WTC11 (cell line): ENCODE results near the gene RBM44. TPM values are rescaled to one million over a fixed set of nuclear protein-coding genes. Genes with fewer than 3 reads are reported as not detected.
A peak's percentile ranks its signal among the peaks of the same experiment; 100 is the strongest.

Experiments used
- ATAC-seq: fragments of 200-7000 bp; cut with Tn5 transposase; 2 replicates; pipeline ENCODE4 v1.10.0; 2021; ENCODE audit warnings: mild to moderate bottlenecking, moderate library complexity
- CTCF ChIA-PET: fragments of 300-600 bp; sonication (Branson Sonifier 250); formaldehyde crosslinking; loops from one replicate; lab custom pipeline; 2021; ENCODE audit warnings: antibody characterized with exemption; lab: Charles Lee
- POLR2A ChIA-PET: fragments of 350-600 bp; sonication (Branson Sonifier 250); formaldehyde crosslinking; loops from one replicate; lab custom pipeline; 2021; ENCODE audit warnings: antibody characterized with exemption; lab: Charles Lee
- DNase-seq: peaks from one replicate; pipeline ENCODE4 v3.0.0; 2021; ENCODE audit warnings: low spot score
- H3K27ac Mint-ChIP-seq: 2 replicates; pipeline ENCODE4 v1.8.0; 2021; ENCODE audit warnings: mixed read lengths
- H3K27me3 Mint-ChIP-seq: 2 replicates; pipeline ENCODE4 v1.8.0; 2021; ENCODE audit warnings: low read depth, mild to moderate bottlenecking, moderate library complexity, mixed read lengths
- H3K36me3 Mint-ChIP-seq: 2 replicates; pipeline ENCODE4 v1.8.0; 2021; ENCODE audit warnings: mixed read lengths
- H3K4me1 Mint-ChIP-seq: 2 replicates; pipeline ENCODE4 v1.8.0; 2022; ENCODE audit warnings: mixed read lengths
- H3K4me3 Mint-ChIP-seq: 2 replicates; pipeline ENCODE4 v1.8.0; 2021; ENCODE audit warnings: mild to moderate bottlenecking, moderate library complexity, mixed read lengths
- H3K9me3 Mint-ChIP-seq: 2 replicates; pipeline ENCODE4 v1.8.0; 2021; ENCODE audit warnings: mixed read lengths
- AFF4 ChIP-seq: sonication (generic); formaldehyde crosslinking; IDR thresholded peaks from 2 replicates; pipeline ENCODE4 v1.8.1; 2023; ENCODE audit warnings: mild to moderate bottlenecking, missing genetic modification reagents, borderline replicate concordance
- ATF3 ChIP-seq: sonication (generic); formaldehyde crosslinking; conservative IDR thresholded peaks from 2 replicates; pipeline ENCODE4 v1.8.1; 2022; ENCODE audit warnings: mild to moderate bottlenecking, missing genetic modification reagents
- ATF6 ChIP-seq: sonication (generic); formaldehyde crosslinking; IDR thresholded peaks from 2 replicates; pipeline ENCODE4 v1.8.1; 2023; ENCODE audit warnings: mild to moderate bottlenecking, missing genetic modification reagents
- ETV6 ChIP-seq: sonication (generic); formaldehyde crosslinking; IDR thresholded peaks from 2 replicates; pipeline ENCODE4 v1.8.1; 2022; ENCODE audit warnings: mild to moderate bottlenecking, missing genetic modification reagents
- GTF2I ChIP-seq: fragments of 250-450 bp; sonication (Bioruptor Pico); conservative IDR thresholded peaks from 2 replicates; pipeline ENCODE4 v1.4.0; 2021; ENCODE audit warnings: mild to moderate bottlenecking
- HMGA2 ChIP-seq: fragments of 250-450 bp; sonication (Bioruptor Pico); IDR thresholded peaks from 2 replicates; pipeline ENCODE4 v1.4.0; 2021; ENCODE audit warnings: mild to moderate bottlenecking, moderate library complexity
- IRF2 ChIP-seq: sonication (generic); formaldehyde crosslinking; IDR thresholded peaks from 2 replicates; pipeline ENCODE4 v1.8.0; 2022; ENCODE audit warnings: low read depth, missing genetic modification reagents, borderline replicate concordance
- JUN ChIP-seq: sonication (generic); formaldehyde crosslinking; IDR thresholded peaks from 2 replicates; pipeline ENCODE4 v1.8.0; 2023; ENCODE audit warnings: mild to moderate bottlenecking, missing genetic modification reagents
- RORB ChIP-seq: fragments of 250-450 bp; sonication (Bioruptor Pico); IDR thresholded peaks from 2 replicates; pipeline ENCODE4 v1.9.0; 2021; ENCODE audit warnings: mild to moderate bottlenecking
- SMAD3 ChIP-seq: sonication (generic); formaldehyde crosslinking; IDR thresholded peaks from 2 replicates; pipeline ENCODE4 v1.8.0; 2022; ENCODE audit warnings: missing genetic modification reagents, mild to moderate bottlenecking, borderline replicate concordance
- TCF7 ChIP-seq: sonication (generic); formaldehyde crosslinking; IDR thresholded peaks from 2 replicates; pipeline ENCODE4 v1.8.0; 2022; ENCODE audit warnings: mild to moderate bottlenecking, low read depth, missing genetic modification reagents, moderate library complexity
- TEAD4 ChIP-seq: sonication (generic); formaldehyde crosslinking; IDR thresholded peaks from 2 replicates; pipeline ENCODE4 v1.8.0; 2022; ENCODE audit warnings: mild to moderate bottlenecking, missing genetic modification reagents
- ZBTB21 ChIP-seq: sonication (generic); formaldehyde crosslinking; IDR thresholded peaks from 2 replicates; pipeline ENCODE4 v1.8.1; 2023; ENCODE audit warnings: mild to moderate bottlenecking, missing genetic modification reagents, borderline replicate concordance
- ZNF532 ChIP-seq: fragments of 250-450 bp; sonication (Bioruptor Pico); IDR thresholded peaks from 2 replicates; pipeline ENCODE4 v1.9.0; 2021; ENCODE audit warnings: mild to moderate bottlenecking, borderline replicate concordance
- total RNA-seq: library from RNA; stranded (reverse); gene quantifications from 3 replicates; pipeline ENCODE4 v1.2.3, GENCODE V29; 2021
- TF ChIP-seq, protein P1 (sequence below): fragments of 200-600 bp; IDR thresholded peaks from 2 replicates; pipeline ENCODE4 v1.8.0; 2022; ENCODE audit warnings: antibody characterized with exemption
- TF ChIP-seq, protein P2 (sequence below): fragments of 250-450 bp; sonication (Bioruptor Pico); conservative IDR thresholded peaks from 2 replicates; pipeline ENCODE4 v1.9.0; 2021; ENCODE audit warnings: mild to moderate bottlenecking
- TF ChIP-seq, protein P3 (sequence below): sonication (generic); formaldehyde crosslinking; conservative IDR thresholded peaks from 2 replicates; pipeline ENCODE4 v1.8.1; 2023; ENCODE audit warnings: mild to moderate bottlenecking, low read depth, missing genetic modification reagents, moderate library complexity

The RBM44 gene
- total RNA-seq, 1 experiment from 2014 or later, result 1.3 TPM

- TF ChIP-seq, protein P1, sequence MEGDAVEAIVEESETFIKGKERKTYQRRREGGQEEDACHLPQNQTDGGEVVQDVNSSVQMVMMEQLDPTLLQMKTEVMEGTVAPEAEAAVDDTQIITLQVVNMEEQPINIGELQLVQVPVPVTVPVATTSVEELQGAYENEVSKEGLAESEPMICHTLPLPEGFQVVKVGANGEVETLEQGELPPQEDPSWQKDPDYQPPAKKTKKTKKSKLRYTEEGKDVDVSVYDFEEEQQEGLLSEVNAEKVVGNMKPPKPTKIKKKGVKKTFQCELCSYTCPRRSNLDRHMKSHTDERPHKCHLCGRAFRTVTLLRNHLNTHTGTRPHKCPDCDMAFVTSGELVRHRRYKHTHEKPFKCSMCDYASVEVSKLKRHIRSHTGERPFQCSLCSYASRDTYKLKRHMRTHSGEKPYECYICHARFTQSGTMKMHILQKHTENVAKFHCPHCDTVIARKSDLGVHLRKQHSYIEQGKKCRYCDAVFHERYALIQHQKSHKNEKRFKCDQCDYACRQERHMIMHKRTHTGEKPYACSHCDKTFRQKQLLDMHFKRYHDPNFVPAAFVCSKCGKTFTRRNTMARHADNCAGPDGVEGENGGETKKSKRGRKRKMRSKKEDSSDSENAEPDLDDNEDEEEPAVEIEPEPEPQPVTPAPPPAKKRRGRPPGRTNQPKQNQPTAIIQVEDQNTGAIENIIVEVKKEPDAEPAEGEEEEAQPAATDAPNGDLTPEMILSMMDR, result no peak
Measured at GRCh38 chr2:237773826-237774225, 24.8 kb upstream of the RBM44 start (continued).

- CTCF ChIA-PET, result interaction anchor here (0.7 to 3.0 kb wide), 28 partner anchors 10 to 409 kb away, joined by 3 to 17 read pairs (median 4); partner anchors contain the start of genes RAB17 and RBM44
- DNase-seq (peak; percentile 71), ATAC-seq (peak; percentile 96)
- POLR2A ChIA-PET, result no interaction called here
- peaks cover 10% of the 10 kb centered on the region for H3K9me3 Mint-ChIP-seq
- peaks cover 6% of the 10 kb centered on the region; the same call in 1 of the 2 replicates for H3K4me1 Mint-ChIP-seq
- H3K27ac Mint-ChIP-seq, result peak overlapping the region; percentile 83
- H3K27me3 Mint-ChIP-seq, result no peaks in the 10 kb centered on the region
- no peak overlapping the region for H3K4me3 Mint-ChIP-seq
- peaks cover 44% of the 10 kb centered on the region for H3K36me3 Mint-ChIP-seq
- TF ChIP-seq ATF6 (CRISPR knock-in tag) (no peak), ZNF532 (no peak), SMAD3 (no peak), HMGA2 (CRISPR knock-in tag) (no peak), RORB (CRISPR knock-in tag) (no peak), JUN (CRISPR knock-in tag) (no peak), IRF2 (CRISPR knock-in tag) (no peak), ZBTB21 (CRISPR knock-in tag) (no peak), TCF7 (no peak), ATF3 (CRISPR knock-in tag) (no peak), AFF4 (CRISPR knock-in tag) (no peak), ETV6 (0 out of 2 replicates have a peak, but pooled peaks have one; percentile 32), GTF2I (CRISPR knock-in tag) (no peak), TEAD4 (CRISPR knock-in tag) (no peak)
- TF ChIP-seq, protein P2, sequence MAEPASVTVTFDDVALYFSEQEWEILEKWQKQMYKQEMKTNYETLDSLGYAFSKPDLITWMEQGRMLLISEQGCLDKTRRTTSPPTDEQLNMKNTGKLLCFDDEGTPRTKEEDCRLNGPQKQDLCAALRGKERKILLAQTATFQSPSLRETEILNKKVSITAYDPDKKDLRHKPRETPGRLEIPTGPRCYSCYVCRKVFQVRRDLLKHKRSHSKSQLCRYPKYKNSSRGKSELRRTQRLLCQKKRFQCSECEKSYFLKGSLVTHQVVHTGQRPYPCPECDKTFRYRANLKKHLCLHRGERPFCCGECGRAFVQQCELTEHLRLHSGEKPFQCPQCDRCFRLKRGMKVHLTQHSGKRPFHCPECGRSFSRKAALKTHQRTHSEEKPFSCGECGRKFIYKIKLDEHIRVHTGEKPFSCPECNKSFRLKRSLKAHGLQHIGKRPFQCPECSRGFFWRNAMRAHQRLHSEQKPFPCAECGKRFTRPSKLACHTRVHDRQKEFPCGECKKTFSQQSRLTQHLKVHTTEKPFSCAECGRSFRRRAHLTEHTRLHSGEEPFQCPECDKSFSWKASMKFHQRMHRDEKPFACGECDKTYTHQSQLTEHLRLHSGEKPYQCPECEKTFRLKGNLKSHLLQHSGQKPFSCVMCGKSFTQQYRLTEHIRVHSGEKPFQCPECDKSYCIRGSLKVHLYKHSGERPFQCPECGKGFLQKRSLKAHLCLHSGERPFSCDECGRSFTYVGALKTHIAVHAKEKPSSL (CRISPR knock-in tag), result no peak
- TF ChIP-seq, protein P3, sequence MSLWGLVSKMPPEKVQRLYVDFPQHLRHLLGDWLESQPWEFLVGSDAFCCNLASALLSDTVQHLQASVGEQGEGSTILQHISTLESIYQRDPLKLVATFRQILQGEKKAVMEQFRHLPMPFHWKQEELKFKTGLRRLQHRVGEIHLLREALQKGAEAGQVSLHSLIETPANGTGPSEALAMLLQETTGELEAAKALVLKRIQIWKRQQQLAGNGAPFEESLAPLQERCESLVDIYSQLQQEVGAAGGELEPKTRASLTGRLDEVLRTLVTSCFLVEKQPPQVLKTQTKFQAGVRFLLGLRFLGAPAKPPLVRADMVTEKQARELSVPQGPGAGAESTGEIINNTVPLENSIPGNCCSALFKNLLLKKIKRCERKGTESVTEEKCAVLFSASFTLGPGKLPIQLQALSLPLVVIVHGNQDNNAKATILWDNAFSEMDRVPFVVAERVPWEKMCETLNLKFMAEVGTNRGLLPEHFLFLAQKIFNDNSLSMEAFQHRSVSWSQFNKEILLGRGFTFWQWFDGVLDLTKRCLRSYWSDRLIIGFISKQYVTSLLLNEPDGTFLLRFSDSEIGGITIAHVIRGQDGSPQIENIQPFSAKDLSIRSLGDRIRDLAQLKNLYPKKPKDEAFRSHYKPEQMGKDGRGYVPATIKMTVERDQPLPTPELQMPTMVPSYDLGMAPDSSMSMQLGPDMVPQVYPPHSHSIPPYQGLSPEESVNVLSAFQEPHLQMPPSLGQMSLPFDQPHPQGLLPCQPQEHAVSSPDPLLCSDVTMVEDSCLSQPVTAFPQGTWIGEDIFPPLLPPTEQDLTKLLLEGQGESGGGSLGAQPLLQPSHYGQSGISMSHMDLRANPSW (CRISPR knock-in tag), result no peak
Measured at GRCh38 chr2:237774811-237775553, 23.6 kb upstream of the RBM44 start.
